ENCODE results near the gene UBASH3A. TPM values are rescaled to one million over a fixed set of nuclear protein-coding genes. Genes with fewer than 3 reads are reported as not detected.

Gene UBASH3A
- total RNA-seq, 2 experiments from 2014 or later: 13.5 to 14.9 TPM

- Mint-ChIP-seq H3K27me3 (ENCODE audit: low read depth) (no peaks in the 10 kb centered on the region), H3K4me3 (no peak overlapping the region), H3K4me1 (ENCODE audit: low read depth) (peaks cover 17% of the 10 kb centered on the region), H3K27ac (no peak overlapping the region), H3K9me3 (peaks cover under 1% of the 10 kb centered on the region), H3K36me3 (ENCODE audit: low read depth) (peaks cover 3% of the 10 kb centered on the region)
- no peak for DNase-seq
- intact Hi-C loops (cut with micrococcal nuclease): no loop called here
- CTCF ChIA-PET: interaction anchor here (2.7 kb wide), 1 partner anchor 15 kb away, joined by 6 read pairs; no protein-coding TSS in a partner anchor
Observed at GRCh38 chr21:42376338-42376982, 27.2 kb upstream of the UBASH3A start.

- intact Hi-C loops (cut with micrococcal nuclease): no loop called here
- no peak for DNase-seq
- no peaks in the 10 kb centered on the region for H3K27me3 Mint-ChIP-seq (ENCODE audit: low read depth)
- CTCF ChIA-PET: interaction anchor here (0.8 to 2.7 kb wide), 3 partner anchors 8 to 49 kb away, joined by 3 to 6 read pairs (median 4); no protein-coding TSS in a partner anchor
- H3K9me3 Mint-ChIP-seq: peaks cover 8% of the 10 kb centered on the region
- H3K27ac Mint-ChIP-seq: no peak overlapping the region
- H3K4me1 Mint-ChIP-seq (ENCODE audit: low read depth): peaks cover 17% of the 10 kb centered on the region
- H3K36me3 Mint-ChIP-seq (ENCODE audit: low read depth): peaks cover 12% of the 10 kb centered on the region
- no peak overlapping the region for H3K4me3 Mint-ChIP-seq
Observed at GRCh38 chr21:42377211-42377950, 26.3 kb upstream of the UBASH3A start.

- H3K27ac Mint-ChIP-seq: no peak overlapping the region
- H3K27me3 Mint-ChIP-seq (ENCODE audit: low read depth): no peaks in the 10 kb centered on the region
- intact Hi-C loops (cut with micrococcal nuclease): no loop called here
- no peak for DNase-seq
- H3K4me3 Mint-ChIP-seq: no peak overlapping the region
- H3K4me1 Mint-ChIP-seq (ENCODE audit: low read depth): peaks cover 16% of the 10 kb centered on the region
- peaks cover 11% of the 10 kb centered on the region for H3K9me3 Mint-ChIP-seq
- peaks cover 15% of the 10 kb centered on the region for H3K36me3 Mint-ChIP-seq (ENCODE audit: low read depth)
- CTCF ChIA-PET: interaction anchor here (0.8 to 2.7 kb wide), 4 partner anchors 9 to 68 kb away, joined by 3 to 6 read pairs (median 4); no protein-coding TSS in a partner anchor
Observed at GRCh38 chr21:42377951-42378340, 25.8 kb upstream of the UBASH3A start.

- Mint-ChIP-seq H3K27me3 (ENCODE audit: low read depth) (no peaks in the 10 kb centered on the region), H3K4me3 (no peak overlapping the region), H3K4me1 (ENCODE audit: low read depth) (peaks cover 11% of the 10 kb centered on the region), H3K9me3 (peaks cover 11% of the 10 kb centered on the region), H3K27ac (no peak overlapping the region), H3K36me3 (ENCODE audit: low read depth) (peaks cover 15% of the 10 kb centered on the region)
- CTCF ChIA-PET: interaction anchor here (0.8 to 2.7 kb wide), 4 partner anchors 9 to 68 kb away, joined by 3 to 6 read pairs (median 4); no protein-coding TSS in a partner anchor
- intact Hi-C loops (cut with micrococcal nuclease): no loop called here
- DNase-seq: no peak
Observed at GRCh38 chr21:42378418-42378817, 25.3 kb upstream of the UBASH3A start.

- peaks cover 6% of the 10 kb centered on the region for H3K4me1 Mint-ChIP-seq (ENCODE audit: low read depth)
- H3K4me3 Mint-ChIP-seq: no peak overlapping the region
- peaks cover 11% of the 10 kb centered on the region for H3K9me3 Mint-ChIP-seq
- H3K27me3 Mint-ChIP-seq (ENCODE audit: low read depth): no peaks in the 10 kb centered on the region
- DNase-seq: no peak
- H3K27ac Mint-ChIP-seq: no peak overlapping the region
- peaks cover 15% of the 10 kb centered on the region for H3K36me3 Mint-ChIP-seq (ENCODE audit: low read depth)
- CTCF ChIA-PET: interaction anchor here (1.3 to 3.4 kb wide), 2 partner anchors 14 to 70 kb away, joined by 5 to 18 read pairs; no protein-coding TSS in a partner anchor
- intact Hi-C loops (cut with micrococcal nuclease): loop anchor here (2.0 kb wide), 2 partner anchors 157 to 235 kb away; no protein-coding TSS in a partner anchor
Observed at GRCh38 chr21:42379426-42380215, 24.1 kb upstream of the UBASH3A start.

- Mint-ChIP-seq H3K9me3 (peaks cover 11% of the 10 kb centered on the region), H3K4me1 (ENCODE audit: low read depth) (peaks cover 5% of the 10 kb centered on the region), H3K36me3 (ENCODE audit: low read depth) (peaks cover 17% of the 10 kb centered on the region), H3K27me3 (ENCODE audit: low read depth) (no peaks in the 10 kb centered on the region), H3K27ac (no peak overlapping the region), H3K4me3 (no peak overlapping the region)
- intact Hi-C loops (cut with micrococcal nuclease): loop anchor here (1.0 to 2.0 kb wide), 5 partner anchors 43 to 237 kb away; no protein-coding TSS in a partner anchor
- DNase-seq: peak; percentile 81
- CTCF ChIA-PET: interaction anchor here (0.8 to 4.1 kb wide), 29 partner anchors 9 to 236 kb away, joined by 3 to 30 read pairs (median 4); partner anchors contain the start of gene UBASH3A
Observed at GRCh38 chr21:42381347-42381984, 22.2 kb upstream of the UBASH3A start.

GRCh38 chr21:42382915-42383314 lies 20.8 kb upstream of the UBASH3A start:
- no peaks in the 10 kb centered on the region for H3K27me3 Mint-ChIP-seq (ENCODE audit: low read depth)
- peaks cover 23% of the 10 kb centered on the region for H3K36me3 Mint-ChIP-seq (ENCODE audit: low read depth)
- H3K4me1 Mint-ChIP-seq (ENCODE audit: low read depth): peaks cover 10% of the 10 kb centered on the region
- peaks cover 11% of the 10 kb centered on the region for H3K9me3 Mint-ChIP-seq
- CTCF ChIA-PET: interaction anchor here (0.7 to 4.1 kb wide), 13 partner anchors 8 to 103 kb away, joined by 3 to 30 read pairs (median 5); partner anchors contain the start of gene UBASH3A
- intact Hi-C loops (cut with micrococcal nuclease): no loop called here
- H3K4me3 Mint-ChIP-seq: no peak overlapping the region
- H3K27ac Mint-ChIP-seq: no peak overlapping the region
- no peak for DNase-seq

GRCh38 chr21:42383331-42383730 lies 20.4 kb upstream of the UBASH3A start:
- intact Hi-C loops (cut with micrococcal nuclease): no loop called here
- H3K9me3 Mint-ChIP-seq: peaks cover 11% of the 10 kb centered on the region
- H3K36me3 Mint-ChIP-seq (ENCODE audit: low read depth): peaks cover 23% of the 10 kb centered on the region
- H3K4me3 Mint-ChIP-seq: no peak overlapping the region
- H3K4me1 Mint-ChIP-seq (ENCODE audit: low read depth): peaks cover 12% of the 10 kb centered on the region
- H3K27ac Mint-ChIP-seq: no peak overlapping the region
- H3K27me3 Mint-ChIP-seq (ENCODE audit: low read depth): no peaks in the 10 kb centered on the region
- no peak for DNase-seq
- CTCF ChIA-PET: interaction anchor here (1.0 to 4.1 kb wide), 10 partner anchors 10 to 104 kb away, joined by 3 to 30 read pairs (median 12); partner anchors contain the start of gene UBASH3A

- Mint-ChIP-seq H3K4me3 (no peak overlapping the region), H3K4me1 (ENCODE audit: low read depth) (peaks cover 19% of the 10 kb centered on the region), H3K9me3 (peaks cover 11% of the 10 kb centered on the region), H3K27ac (peak overlapping the region; percentile 12), H3K36me3 (ENCODE audit: low read depth) (peaks cover 23% of the 10 kb centered on the region), H3K27me3 (ENCODE audit: low read depth) (no peaks in the 10 kb centered on the region)
- intact Hi-C loops (cut with micrococcal nuclease): no loop called here
- CTCF ChIA-PET: interaction anchor here (0.6 to 4.1 kb wide), 4 partner anchors 12 to 47 kb away, joined by 3 to 30 read pairs (median 4); no protein-coding TSS in a partner anchor
- no peak for DNase-seq
Observed at GRCh38 chr21:42384156-42384945, 19.4 kb upstream of the UBASH3A start.

GRCh38 chr21:42384989-42385388 lies 18.7 kb upstream of the UBASH3A start:
- intact Hi-C loops (cut with micrococcal nuclease): no loop called here
- no peak overlapping the region for H3K4me3 Mint-ChIP-seq
- H3K4me1 Mint-ChIP-seq (ENCODE audit: low read depth): peaks cover 24% of the 10 kb centered on the region
- H3K9me3 Mint-ChIP-seq: peaks cover 11% of the 10 kb centered on the region
- H3K27ac Mint-ChIP-seq: no peak overlapping the region
- CTCF ChIA-PET: interaction anchor here (1.3 kb wide), 1 partner anchor 20 kb away, joined by 5 read pairs; no protein-coding TSS in a partner anchor
- no peak for DNase-seq
- H3K36me3 Mint-ChIP-seq (ENCODE audit: low read depth): peaks cover 23% of the 10 kb centered on the region
- H3K27me3 Mint-ChIP-seq (ENCODE audit: low read depth): no peaks in the 10 kb centered on the region

GRCh38 chr21:42385619-42386018 lies 18.1 kb upstream of the UBASH3A start:
- intact Hi-C loops (cut with micrococcal nuclease): no loop called here
- peaks cover 22% of the 10 kb centered on the region for H3K36me3 Mint-ChIP-seq (ENCODE audit: low read depth)
- peaks cover 27% of the 10 kb centered on the region for H3K4me1 Mint-ChIP-seq (ENCODE audit: low read depth)
- peaks cover 11% of the 10 kb centered on the region for H3K9me3 Mint-ChIP-seq
- DNase-seq: no peak
- no peak overlapping the region for H3K27ac Mint-ChIP-seq
- no peaks in the 10 kb centered on the region for H3K27me3 Mint-ChIP-seq (ENCODE audit: low read depth)
- no peak overlapping the region for H3K4me3 Mint-ChIP-seq
- CTCF ChIA-PET: interaction anchor here (1.3 kb wide), 1 partner anchor 19 kb away, joined by 5 read pairs; no protein-coding TSS in a partner anchor
